Endothelial cell of umbilical vein (primary cell): ENCODE results near the gene ZRANB1. TPM values are rescaled to one million over a fixed set of nuclear protein-coding genes. Genes with fewer than 3 reads are reported as not detected.

Source experiments
- BruUV-seq: library from RNA; stranded (reverse); fragments of 400-500 nt; replicated peaks from 2 replicates; lab custom pipeline; 2021; lab: Mats Ljungman, UMichigan
- CTCF ChIA-PET: fragments of 300-600, 350-600 bp; sonication (Branson Sonifier 250); formaldehyde crosslinking; loops from one replicate; lab custom pipeline; 2021; ENCODE audit warnings: antibody characterized with exemption, inconsistent platforms; lab: Charles Lee
- POLR2A ChIA-PET: fragments of 300-600, 350-600 bp; sonication (Branson Sonifier 250); formaldehyde crosslinking; loops from one replicate; lab custom pipeline; 2021; ENCODE audit warnings: antibody characterized with exemption, inconsistent platforms; lab: Charles Lee
- DNase-seq: peaks from one replicate; pipeline ENCODE4 v3.0.0-alpha.2; 2011; ENCODE audit warnings: low read depth, low spot score
- FAIRE-seq: peaks from 2 replicates; lab custom pipeline; 2011; peaks lifted over from hg19 to GRCh38; lab: Jason Lieb, UNC
- H2AFZ ChIP-seq: 2 replicates; pipeline ENCODE4 v1.6.0; 2012; ENCODE audit warnings: low read depth, low read length, control low read depth, inconsistent platforms
- H3K27ac ChIP-seq: 2 replicates; pipeline ENCODE4 v1.5.1; 2011; ENCODE audit warnings: low read depth, mild to moderate bottlenecking, control low read depth, low read length, moderate library complexity; ENCODE audit not compliant: insufficient read depth
- H3K27me3 ChIP-seq, 2 experiments: 2 replicates each; pipeline versions ENCODE4 v1.6.0 to v1.6.1; 2011; ENCODE audit warnings: low read length in 2 of 2, mixed read lengths in 1 of 2; ENCODE audit not compliant: control insufficient read depth in 2 of 2, insufficient read depth in 2 of 2
- H3K36me3 ChIP-seq, 2 experiments: 2 replicates in 1 of 2; 3 replicates in 1 of 2; pipeline ENCODE4 v1.5.1; 2011; ENCODE audit warnings: low read length in 2 of 2, mild to moderate bottlenecking in 1 of 2, moderate library complexity in 1 of 2; ENCODE audit not compliant: control insufficient read depth in 2 of 2, insufficient read depth in 2 of 2; ENCODE audit errors: extremely low read depth in 1 of 2
- H3K4me1 ChIP-seq: 3 replicates; pipeline ENCODE4 v1.5.1; 2011; ENCODE audit warnings: mild to moderate bottlenecking, low read length; ENCODE audit not compliant: control insufficient read depth, insufficient read depth; ENCODE audit errors: extremely low read depth
- H3K4me2 ChIP-seq: 2 replicates; pipeline ENCODE4 v1.6.1; 2011; ENCODE audit warnings: low read length, control low read depth, mixed read lengths; ENCODE audit not compliant: insufficient read depth
- H3K4me3 ChIP-seq, 3 experiments: fragments of 200-600 bp in 1 of 3; sonication (generic), shearing (Covaris generic) in 1 of 3; replicated peaks in 1 of 3; 2 replicates each; pipeline ENCODE4 v1.5.1; 2011 to 2016; ENCODE audit warnings: control low read depth in 3 of 3, low read length in 3 of 3, mild to moderate bottlenecking in 2 of 3, inconsistent platforms in 1 of 3, low read depth in 1 of 3, moderate library complexity in 1 of 3; ENCODE audit not compliant: insufficient read depth in 1 of 3
- H3K79me2 ChIP-seq: 2 replicates; pipeline ENCODE4 v1.6.0; 2012; ENCODE audit warnings: low read length, inconsistent platforms; ENCODE audit not compliant: control insufficient read depth, insufficient read depth
- H3K9ac ChIP-seq: replicated peaks from 2 replicates; pipeline ENCODE3; 2011; ENCODE audit warnings: low read length, control low read depth; ENCODE audit not compliant: insufficient read depth; ENCODE audit errors: extremely low read depth
- H3K9me1 ChIP-seq: replicated peaks from 3 replicates; pipeline ENCODE4 v1.6.0; 2011; ENCODE audit warnings: mild to moderate bottlenecking, low read length; ENCODE audit not compliant: control insufficient read depth, insufficient read depth; ENCODE audit errors: extremely low read depth
- H3K9me3 ChIP-seq: replicated peaks from 2 replicates; pipeline ENCODE4 v1.5.1; 2012; ENCODE audit warnings: low read length, inconsistent platforms; ENCODE audit not compliant: control insufficient read depth, insufficient read depth
- H4K20me1 ChIP-seq: replicated peaks from 2 replicates; pipeline ENCODE3; 2011; ENCODE audit warnings: mild to moderate bottlenecking, low read length; ENCODE audit not compliant: control insufficient read depth, insufficient read depth; ENCODE audit errors: extremely low read depth
- EZH2 ChIP-seq: IDR thresholded peaks from 2 replicates; pipeline ENCODE4 v1.6.1; 2012; ENCODE audit warnings: borderline replicate concordance, low read depth, mild to moderate bottlenecking, moderate library complexity, low read length, inconsistent platforms; ENCODE audit not compliant: severe bottlenecking
- FOS ChIP-seq: IDR thresholded peaks from 2 replicates; pipeline ENCODE4 v1.6.1; 2011; ENCODE audit warnings: mild to moderate bottlenecking, low read length, moderate library complexity, borderline replicate concordance; ENCODE audit not compliant: insufficient read depth
- GATA2 ChIP-seq: IDR thresholded peaks from 2 replicates; pipeline ENCODE4 v1.7.0; 2011; ENCODE audit warnings: low read depth, mild to moderate bottlenecking, moderate library complexity, mixed read lengths, low read length; ENCODE audit not compliant: insufficient read length, insufficient read depth
- JUN ChIP-seq: IDR thresholded peaks from 2 replicates; pipeline ENCODE4 v1.6.1; 2011; ENCODE audit warnings: borderline replicate concordance, low read depth; ENCODE audit not compliant: insufficient read length, insufficient read depth
- MYC ChIP-seq: IDR thresholded peaks from one replicate; pipeline ENCODE4 v1.6.1; 2011; ENCODE audit warnings: mild to moderate bottlenecking, low read depth, low read length
- POLR2A ChIP-seq: IDR thresholded peaks from 2 replicates; pipeline ENCODE4 v1.6.1; 2012; ENCODE audit warnings: low read depth, mild to moderate bottlenecking, control low read depth, low read length
- POLR2AphosphoS5 ChIP-seq: IDR thresholded peaks from 2 replicates; pipeline ENCODE4 v1.6.1; 2012; ENCODE audit warnings: low read depth, mild to moderate bottlenecking, control low read depth, low read length, moderate library complexity; ENCODE audit not compliant: insufficient read depth
- dilution Hi-C: fragments of 300-500 bp; cut with MboI; formaldehyde crosslinking; loops from one replicate; pipeline ENCODE4 v1.15.0; 2019; ENCODE audit warnings: low sequenced_read_pairs; ENCODE audit not compliant: extremely low pct_ligation_motif_present
- intact Hi-C: fragments of 100-400 bp; cut with micrococcal nuclease; formaldehyde crosslinking; loops from one replicate; pipeline ENCODE4 v1.10.0; 2022
- polyA plus RNA-seq, 4 experiments: library from polyadenylated mRNA; depleted of rRNA in 3 of 4; stranded (reverse) in 3 of 4; unstranded in 1 of 4; fragments of >200 nt; gene quantifications; 2 replicates each; pipeline versions ENCODE4 v1.2.1 to v1.2.3, GENCODE V29; 2011 to 2012; ENCODE audit warnings: missing spikeins in 1 of 4
- total RNA-seq: library from RNA; stranded (reverse); gene quantifications from 2 replicates; pipeline ENCODE4 v1.2.3, GENCODE V29; 2021
- TF ChIP-seq, protein P1 (sequence below), 2 donors: IDR thresholded peaks; 1 replicate in 1 of 2; 2 replicates in 1 of 2; pipeline ENCODE4 v1.5.1; 2011; ENCODE audit warnings: low read length in 2 of 2, mild to moderate bottlenecking in 2 of 2, moderate library complexity in 2 of 2, control low read depth in 1 of 2, inconsistent platforms in 1 of 2, low read depth in 1 of 2; ENCODE audit not compliant: insufficient read depth in 1 of 2; ENCODE audit errors: extremely low read depth in 1 of 2
- TF ChIP-seq, protein P2 (sequence below): IDR thresholded peaks from 2 replicates; pipeline ENCODE4 v1.6.1; 2011; ENCODE audit not compliant: insufficient read depth, insufficient read length

Gene ZRANB1
- total and polyA plus RNA-seq, 2 donors (not counting 3 experiments of a cell fraction or from before 2014, with no cell fraction given): 6.2 to 17.7 TPM

DNA sequence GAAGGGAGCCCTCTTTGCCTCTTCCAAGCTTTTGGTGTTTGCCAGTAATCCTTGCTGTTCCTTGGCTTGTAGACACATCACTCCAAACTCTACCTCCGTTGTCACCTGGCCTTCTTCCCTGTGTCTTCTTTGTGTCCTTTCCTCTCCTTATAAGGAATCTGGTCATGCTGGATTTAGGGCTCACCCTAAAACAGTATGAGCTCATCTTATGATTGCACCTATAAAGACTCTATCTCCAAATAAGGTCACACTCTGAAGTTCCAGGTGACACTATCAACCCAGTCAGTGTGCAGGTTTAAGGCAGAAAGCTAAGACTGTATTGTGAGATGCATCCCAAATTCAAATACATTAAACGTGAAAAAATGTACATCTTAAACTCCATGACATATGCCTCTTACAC lies 49.0 kb upstream of the ZRANB1 start:
- H4K20me1 ChIP-seq: no peaks in the 10 kb centered on the region
- TF ChIP-seq FOS (no peak), GATA2 (no peak), POLR2A (no peak), POLR2AphosphoS5 (no peak), JUN (no peak), EZH2 (no peak), MYC (no peak)
- TF ChIP-seq, protein P1, sequence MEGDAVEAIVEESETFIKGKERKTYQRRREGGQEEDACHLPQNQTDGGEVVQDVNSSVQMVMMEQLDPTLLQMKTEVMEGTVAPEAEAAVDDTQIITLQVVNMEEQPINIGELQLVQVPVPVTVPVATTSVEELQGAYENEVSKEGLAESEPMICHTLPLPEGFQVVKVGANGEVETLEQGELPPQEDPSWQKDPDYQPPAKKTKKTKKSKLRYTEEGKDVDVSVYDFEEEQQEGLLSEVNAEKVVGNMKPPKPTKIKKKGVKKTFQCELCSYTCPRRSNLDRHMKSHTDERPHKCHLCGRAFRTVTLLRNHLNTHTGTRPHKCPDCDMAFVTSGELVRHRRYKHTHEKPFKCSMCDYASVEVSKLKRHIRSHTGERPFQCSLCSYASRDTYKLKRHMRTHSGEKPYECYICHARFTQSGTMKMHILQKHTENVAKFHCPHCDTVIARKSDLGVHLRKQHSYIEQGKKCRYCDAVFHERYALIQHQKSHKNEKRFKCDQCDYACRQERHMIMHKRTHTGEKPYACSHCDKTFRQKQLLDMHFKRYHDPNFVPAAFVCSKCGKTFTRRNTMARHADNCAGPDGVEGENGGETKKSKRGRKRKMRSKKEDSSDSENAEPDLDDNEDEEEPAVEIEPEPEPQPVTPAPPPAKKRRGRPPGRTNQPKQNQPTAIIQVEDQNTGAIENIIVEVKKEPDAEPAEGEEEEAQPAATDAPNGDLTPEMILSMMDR (IDR thresholded peaks at IDR 0.05; ENCODE audit: extremely low read depth in 1 of 2, insufficient read depth in 1 of 2, low read depth in 1 of 2, low read length in 2 of 2): no peak
- TF ChIP-seq, protein P2, sequence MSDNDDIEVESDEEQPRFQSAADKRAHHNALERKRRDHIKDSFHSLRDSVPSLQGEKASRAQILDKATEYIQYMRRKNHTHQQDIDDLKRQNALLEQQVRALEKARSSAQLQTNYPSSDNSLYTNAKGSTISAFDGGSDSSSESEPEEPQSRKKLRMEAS: no peak
- no TSS peak for BruUV-seq
- no peak for DNase-seq
- ChIA-PET CTCF (no interaction called here), POLR2A (no interaction called here)
- H3K9ac ChIP-seq: no peak overlapping the region
- H3K27ac ChIP-seq: no peak overlapping the region
- peaks cover 3 to 5% of the 10 kb centered on the region in 2 experiments for H3K27me3 ChIP-seq
- no peak overlapping the region for H3K4me2 ChIP-seq
- dilution Hi-C loops (no loop called here), intact Hi-C loops (no loop called here)
- H2AFZ ChIP-seq: no peak overlapping the region
- no peak overlapping the region for H3K4me3 ChIP-seq
- FAIRE-seq: no peak
- no peaks in the 10 kb centered on the region for H3K4me1 ChIP-seq
- H3K9me1 ChIP-seq: no peaks in the 10 kb centered on the region
- H3K9me3 ChIP-seq: no peaks in the 10 kb centered on the region
- no peaks in the 10 kb centered on the region for H3K36me3 ChIP-seq
- no peaks in the 10 kb centered on the region for H3K79me2 ChIP-seq
